Stimulated activated CD8-positive, alpha-beta memory T cell treated with anti-CD3 and anti-CD28 coated beads, Interleukin-7, amount 100 ng/mL, for 4 hours (primary cell): Measurements from ENCODE around the gene RAB25.
A peak's percentile ranks its signal among the peaks of the same experiment; 100 is the strongest.

Experiments used
- DNase-seq, 2 donors: peaks; one replicate each; pipeline ENCODE4 v3.0.0-alpha.2; 2020; ENCODE audit warnings: low read depth in 2 of 2

RAB25 gene

DNA sequence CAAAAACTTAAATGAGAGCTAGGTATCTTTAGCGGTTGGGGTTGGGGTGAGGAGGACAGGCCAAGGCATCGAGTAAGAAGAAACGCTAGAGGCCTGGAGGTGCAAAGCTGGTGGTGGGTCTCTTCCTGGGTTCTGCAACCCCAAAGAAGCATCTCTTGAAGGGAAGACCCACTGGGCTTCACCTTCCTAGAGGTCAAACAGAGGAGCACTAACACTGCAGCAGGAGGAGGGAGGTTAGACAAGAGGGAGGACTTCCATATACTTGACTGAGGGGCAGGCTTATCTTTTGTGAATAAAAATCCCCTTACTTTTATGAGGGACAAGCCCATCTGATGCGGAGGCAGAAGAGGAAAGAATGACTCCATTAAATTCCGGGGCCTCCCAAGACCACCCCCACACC is 18.8 kb downstream of the RAB25 start:
- DNase-seq: no peak

DNA sequence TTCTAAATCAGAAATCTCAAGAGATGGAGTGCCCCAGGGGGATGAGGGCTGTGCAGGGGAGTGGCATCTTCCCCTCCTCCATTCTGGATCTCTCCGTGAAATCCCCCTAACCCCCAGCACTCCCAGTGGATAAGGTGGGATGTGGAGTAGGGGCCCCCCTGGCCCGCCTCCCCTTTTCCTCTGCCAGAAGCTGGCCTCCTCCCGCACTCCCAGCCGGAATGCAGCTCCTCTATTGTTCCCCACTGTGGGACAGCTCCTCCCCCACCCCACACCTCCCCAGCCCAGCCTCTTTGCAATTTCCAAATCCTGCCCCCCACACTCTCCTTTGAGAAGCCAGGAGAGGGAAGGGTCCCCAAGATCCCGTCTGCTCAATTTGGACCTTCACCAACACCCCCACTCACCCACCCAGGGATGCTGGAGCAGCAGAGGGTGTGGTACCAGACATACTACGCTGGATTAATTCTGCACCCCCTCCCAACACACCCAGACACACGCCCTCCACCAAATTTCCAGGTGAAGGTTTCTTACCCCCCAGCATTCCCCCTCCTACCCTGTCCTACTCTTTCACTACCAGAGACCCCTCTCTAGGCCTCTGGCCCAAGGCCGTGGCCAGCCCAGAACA is 19.4 kb downstream of the RAB25 start:
- no peak for DNase-seq

DNA sequence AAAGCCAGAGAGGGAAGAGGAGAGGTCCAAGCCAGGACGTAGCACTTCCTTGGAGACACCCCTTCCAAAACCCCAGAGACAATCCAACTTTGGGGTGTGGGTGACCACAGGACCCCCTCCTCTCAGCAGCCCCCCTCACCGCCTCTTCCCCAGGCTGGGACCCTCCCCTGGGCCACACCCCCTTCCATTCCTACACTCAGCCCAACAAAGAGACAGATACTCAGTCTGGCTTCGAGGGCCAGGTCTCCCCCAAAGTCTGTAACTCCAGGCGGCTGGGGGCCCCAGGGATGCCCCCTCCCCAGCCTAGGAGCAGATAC is 19.9 kb downstream of the RAB25 start:
- DNase-seq: no peak

DNA sequence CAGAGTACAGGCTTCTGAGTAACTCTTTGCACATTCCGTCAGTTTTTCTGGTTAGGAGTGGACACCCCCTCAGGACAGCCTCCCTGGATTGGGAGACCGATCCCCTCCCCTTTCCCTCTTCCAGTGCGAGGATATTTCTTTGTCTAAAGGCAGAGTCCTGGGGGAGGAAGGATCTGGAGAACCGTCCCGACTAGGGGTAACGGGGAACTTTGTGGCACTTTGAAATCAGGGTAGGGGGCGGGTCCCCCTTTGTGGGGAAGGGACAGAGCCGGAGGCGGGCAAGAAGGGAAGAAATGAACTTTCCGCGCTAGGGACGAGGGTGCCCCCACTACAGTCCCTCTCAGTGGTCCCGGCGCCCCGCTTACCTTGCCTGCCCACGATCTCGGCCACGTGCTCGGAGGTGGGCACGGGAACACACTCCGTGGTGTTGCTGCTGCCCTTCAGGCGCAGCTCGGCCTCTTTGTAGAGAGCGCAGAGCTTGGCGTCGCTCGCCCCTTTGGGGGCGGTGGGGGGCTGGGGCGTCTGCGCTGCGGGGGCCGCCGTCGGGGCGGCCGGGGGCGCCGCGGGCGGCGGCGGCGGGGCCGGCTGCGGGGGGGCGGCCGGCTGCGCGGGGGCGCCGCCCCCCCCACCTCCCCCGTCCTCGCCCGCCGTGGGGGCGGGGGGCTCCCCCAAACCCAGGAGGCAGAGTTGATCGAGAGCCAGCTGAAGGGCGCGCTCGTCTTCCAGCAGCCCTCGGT is 20.4 kb downstream of the RAB25 start:
- DNase-seq: peak in 1 of 2 donors; percentile 24

DNA sequence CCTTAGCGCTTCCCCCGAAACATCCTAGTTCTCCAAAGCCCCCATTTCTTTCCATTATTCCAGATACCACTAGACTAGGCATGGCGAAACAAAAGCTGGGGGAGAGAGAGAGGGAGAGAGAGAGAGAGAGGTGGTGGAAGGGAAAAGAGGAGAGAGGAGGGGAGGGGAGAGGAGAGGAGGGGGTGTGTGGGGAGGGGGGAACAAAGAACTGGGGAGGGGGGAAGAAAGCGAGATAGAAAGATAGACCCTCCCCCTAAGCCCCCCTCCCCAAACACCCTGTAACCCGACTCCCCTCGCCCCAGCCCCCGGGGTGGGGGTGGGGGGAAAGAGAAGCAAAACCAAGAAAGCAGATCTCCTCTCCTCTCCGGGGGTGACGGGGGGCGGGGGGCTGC is 21.0 kb downstream of the RAB25 start:
- no peak for DNase-seq

DNA sequence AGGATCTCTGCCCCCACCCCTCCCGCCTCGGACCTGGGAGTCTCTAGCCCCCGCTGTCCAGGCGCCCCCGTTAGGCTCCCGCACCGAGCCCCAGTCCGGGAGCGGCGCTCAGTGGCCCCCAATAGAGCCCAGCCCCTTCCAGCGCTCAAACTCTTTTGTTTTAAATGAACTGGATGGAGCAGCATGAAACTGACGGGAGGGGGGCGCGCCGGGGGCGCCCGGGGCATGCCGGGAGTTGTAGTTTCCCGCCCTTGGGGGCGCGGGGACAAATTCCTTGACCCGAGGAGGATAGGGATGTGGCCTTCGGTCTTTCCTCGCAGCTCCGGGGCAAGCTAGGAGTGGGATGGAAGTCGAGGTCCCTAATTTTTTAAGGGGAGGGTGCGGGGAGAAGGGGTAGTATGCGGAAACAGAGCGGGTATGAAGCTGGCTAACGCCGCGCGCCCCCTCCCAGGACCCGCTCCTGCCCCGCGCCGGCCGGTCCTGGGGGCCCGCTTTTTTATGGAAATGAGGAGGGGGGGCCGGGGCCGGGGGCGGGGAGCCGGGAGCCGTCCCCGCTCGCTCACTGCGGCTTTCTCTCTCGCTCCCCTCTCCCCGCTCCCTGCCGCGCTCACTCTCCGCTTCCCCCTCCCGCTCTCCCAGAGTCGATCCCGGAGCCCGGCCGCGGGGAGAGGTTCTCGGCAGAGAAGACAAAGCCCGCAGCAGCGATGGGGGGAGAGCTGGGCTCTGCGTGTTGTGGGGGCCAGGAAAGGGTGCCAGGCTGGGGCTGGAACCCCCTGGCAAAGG is 21.5 kb downstream of the RAB25 start, which contains the start of gene MEX3A:
TSS of gene MEX3A (minus strand) at position 157 of the 783 bp plus-strand sequence. CDS start 467 bp downstream, outside the sequence.
- DNase-seq: peak in 1 of 2 donors; percentile 52

DNA sequence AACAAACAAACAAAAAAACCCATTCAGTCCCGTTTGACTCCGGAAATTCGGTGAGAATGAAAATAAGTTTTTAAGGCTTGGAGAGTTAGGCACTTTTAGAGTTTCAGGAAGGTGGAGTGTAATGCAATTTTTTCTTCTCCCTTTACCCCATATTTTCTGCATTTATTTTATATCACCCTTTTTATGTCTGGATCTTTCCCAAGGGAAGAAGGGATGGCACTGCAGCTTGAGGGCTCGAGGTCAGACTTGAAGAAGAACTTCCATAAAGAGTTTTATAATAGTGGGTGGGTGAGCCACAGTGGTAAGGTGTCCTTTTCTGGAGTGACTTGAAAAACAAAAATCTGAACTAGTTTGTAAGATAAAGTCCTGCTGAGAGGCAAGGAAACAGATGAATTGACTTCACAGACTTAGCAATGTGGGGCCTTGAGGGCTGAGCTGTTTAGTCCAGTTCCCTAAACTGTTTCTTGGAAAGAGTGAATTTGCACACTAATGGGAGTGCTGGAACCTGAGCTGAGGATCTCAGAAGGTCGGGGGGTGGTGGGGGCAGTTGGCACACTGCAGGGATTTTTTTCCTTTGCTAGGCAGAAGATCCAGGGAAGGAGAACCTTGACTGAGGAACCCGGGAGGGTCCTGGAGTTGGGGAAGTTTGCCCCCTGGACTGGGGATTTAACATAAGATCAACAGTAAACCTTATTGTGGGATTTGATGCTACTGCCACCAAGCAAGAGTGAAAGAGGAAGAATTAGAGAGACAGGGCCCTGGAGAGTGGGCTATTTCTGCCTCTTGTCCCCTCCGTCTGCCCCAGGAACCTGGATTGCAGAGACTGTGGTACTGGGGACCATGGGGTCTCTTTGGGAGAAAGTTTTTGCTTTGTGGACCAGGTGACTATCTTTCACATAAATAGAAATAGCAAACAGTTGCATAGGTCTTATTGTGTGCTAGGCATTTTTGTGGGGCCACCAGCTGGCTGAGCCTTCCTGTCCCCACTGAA is 23.1 kb downstream of the RAB25 start:
- no peak for DNase-seq

DNA sequence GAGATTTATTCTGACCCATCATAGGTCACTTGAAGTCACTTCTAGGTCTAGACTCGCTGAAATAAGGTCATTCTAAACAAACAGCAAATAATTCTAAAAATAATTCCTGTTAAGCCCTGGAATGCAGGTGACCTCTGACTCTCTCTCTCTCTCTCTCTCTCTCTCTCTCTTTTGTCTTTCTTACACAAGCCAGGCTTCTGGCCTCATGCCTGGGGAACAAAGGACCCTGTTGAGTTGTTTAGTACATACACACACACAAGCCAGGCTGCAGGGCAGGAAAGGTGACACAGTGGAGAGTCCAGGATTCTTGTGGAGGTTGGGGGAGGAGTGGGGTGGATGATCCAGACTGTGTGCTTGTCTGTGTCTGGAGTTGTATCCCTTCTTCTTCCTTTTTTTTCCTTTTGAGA is 25.3 kb downstream of the RAB25 start:
- no peak for DNase-seq

DNA sequence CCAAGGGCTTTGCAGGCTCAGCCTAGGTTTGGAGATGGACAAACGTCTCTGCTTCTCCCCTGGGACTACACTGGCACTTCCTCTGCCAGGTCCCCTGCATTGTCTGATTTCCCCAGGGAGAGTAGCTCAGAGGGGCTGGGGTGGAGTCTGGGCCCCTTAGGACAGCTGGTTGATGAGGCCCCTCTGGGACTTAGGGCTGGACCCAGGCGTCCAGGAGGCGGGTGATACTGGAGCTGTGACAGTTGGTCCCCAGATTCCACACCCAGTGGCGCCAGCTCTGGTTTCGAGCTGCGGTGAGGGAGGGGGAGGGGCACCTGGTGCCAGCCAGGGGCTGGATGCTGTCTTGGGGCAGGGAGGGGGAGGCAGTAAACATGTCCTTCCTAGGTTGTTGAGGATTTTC is 28.7 kb downstream of the RAB25 start:
- DNase-seq: no peak

DNA sequence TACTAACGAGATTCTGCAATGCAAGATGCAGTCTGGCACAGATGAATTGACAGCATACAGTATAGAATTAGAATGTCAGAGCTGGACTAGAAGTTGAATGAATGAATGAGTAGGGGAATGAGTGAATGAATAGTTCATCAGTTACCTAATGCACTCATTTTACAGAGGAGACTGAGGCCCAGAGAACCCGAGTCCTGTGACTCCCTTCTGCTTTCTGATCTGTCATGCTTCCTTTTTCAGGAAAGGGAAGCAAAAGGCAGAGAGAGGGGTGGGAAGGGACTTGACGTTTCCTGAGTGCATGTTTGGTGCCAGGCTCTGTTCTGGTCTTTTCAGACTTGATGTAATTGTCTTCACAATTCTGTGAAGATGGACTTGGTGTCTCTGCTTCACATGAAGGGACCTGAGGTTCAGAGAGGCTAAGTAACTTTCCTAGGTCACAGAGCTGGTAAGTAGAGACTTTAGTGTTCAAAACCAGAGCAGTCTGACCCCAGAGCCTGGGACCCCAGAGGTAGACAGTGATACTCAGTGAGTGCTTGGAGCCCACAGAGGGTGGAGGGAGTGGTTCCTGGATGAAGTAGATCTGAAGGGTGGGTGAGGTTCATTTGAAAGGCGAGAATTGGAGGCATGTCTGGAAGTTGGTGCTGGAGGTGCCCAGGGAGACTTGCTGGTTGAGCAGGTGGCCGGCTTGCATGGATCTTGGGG is 29.3 kb downstream of the RAB25 start:
- DNase-seq: no peak

DNA sequence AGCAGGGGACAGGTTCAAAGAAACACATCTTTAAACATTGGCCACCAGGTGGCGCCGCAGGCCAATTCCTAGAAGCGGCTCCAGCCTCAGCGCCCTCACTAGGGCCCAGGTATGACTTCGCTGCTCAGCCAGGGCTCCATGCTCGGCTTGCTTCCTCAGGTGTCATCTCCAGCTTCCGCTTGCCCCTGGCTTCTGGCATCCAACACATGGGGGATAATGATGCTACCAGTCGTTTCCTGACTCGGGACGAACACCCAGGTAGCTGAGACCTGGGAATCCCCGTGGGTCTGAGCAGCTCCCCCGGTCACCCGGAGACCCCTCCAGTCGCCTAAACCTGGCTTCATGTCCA is 29.9 kb downstream of the RAB25 start:
- peak; percentile 73 to 80 for DNase-seq

DNA sequence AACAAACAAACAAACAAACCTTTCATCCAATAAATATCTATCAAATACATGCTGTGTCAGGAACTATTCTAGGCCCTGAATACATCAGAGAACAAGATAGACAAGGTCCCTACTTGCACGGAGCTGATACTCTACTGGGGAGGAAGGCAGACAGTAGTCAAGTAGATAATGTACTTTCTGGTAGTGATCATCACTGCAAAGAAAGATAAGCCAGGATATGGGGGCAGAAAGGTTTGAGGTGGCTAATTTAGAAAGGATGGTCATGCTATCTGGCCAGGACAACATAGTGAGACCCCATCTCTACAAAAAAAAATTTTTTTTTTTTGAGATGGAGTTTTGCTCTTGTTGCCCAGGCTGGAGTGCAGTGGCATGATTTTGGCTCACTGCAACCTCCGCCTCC is 30.6 kb downstream of the RAB25 start:
- DNase-seq: no peak

DNA sequence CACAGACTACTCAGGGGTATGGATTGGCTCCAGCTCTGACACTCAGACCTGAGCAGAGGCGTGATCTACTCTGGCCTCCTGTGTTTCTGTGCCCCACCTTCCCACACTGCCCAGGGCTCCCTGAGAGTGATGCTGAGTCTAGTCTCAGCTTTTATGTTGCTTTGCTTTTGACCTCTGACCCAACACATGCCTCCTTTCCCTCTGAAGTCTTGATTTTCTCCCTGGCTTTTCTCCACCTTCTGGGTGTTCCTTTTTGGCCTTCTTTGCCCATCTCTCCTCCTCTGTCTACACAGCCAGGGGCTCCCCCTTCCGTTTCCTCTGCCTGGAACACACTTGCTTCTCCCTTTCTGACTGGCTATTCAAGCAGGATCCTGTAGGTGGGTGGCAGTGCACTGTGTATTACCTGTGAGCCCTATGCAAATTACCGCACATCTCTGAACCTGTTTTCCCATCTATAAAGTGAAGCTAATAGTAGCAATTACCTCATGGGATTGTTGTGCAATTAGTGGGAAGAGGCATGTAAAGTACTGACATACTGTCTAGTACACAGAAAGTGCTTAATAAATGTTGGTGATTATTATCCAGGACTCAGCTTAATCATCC is 35.0 kb downstream of the RAB25 start:
- no peak for DNase-seq

DNA sequence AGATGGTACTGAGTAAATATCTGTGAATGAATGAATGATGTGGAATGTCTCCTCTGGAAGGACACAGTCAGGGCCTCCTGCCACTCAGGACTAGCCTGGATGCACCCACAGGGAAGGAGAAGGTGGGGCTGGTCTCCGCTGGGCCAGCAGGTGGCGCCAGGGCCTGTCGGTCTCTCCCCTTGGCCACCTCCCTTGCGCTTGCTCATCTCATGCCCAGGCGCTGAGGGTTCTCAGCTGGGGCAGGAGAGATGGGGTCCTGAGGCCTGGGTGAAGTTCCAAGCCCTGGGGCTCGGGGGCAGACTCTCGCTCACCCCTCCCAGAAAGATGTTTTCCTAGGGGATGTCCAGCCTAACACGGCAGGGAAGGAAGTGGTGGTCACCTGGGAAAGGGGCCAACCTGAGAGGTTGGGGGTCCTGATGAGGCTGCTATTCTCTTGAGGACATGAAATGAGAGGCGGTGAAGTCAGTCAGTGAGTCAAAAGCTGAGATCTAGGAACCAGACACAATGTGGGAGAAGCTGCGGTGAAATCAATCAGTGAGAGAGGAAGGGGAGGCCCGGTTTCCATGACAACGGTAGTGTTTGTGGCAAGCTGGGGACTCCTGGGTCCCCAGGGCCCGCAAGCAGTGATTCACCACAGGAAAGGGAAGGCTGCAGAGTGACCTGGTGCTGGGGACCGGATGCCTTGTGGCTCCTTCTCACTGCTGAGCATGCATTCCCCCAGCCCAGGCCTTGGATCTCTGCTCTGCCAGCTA is 35.9 kb downstream of the RAB25 start:
- peak; percentile 86 for DNase-seq

DNA sequence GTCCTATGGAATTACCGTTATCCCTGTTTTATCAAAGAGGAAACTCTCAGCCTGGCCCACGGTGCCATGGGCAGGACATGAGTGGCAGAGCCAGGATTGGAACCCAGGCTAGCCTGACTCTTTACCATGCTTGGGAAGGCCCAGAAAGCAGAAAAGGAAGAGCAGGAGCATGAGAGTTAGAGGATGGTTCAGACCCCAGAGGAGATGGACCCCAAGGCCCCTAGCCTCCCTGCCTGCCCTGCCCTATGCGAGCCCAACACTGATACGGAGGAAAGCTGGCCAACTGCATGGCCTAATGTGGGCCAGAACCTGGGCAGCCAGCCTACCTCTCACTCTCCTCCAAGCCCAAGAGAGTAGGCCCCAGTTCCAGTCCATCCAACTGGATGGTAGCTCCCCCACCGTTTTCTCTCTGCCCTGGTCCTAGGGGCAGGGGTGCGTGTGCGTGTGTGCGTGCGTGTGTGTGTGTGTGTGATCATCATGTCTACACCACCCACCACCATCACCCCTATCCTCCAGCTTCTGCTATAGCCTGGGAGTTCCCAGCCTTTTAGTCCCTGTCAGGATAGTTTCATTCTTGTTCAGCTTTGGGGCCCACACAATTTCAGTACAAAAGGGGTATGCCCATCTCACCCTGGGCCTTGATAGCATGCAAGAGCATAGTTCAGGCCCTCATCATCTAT is 36.7 kb downstream of the RAB25 start:
- no peak for DNase-seq

DNA sequence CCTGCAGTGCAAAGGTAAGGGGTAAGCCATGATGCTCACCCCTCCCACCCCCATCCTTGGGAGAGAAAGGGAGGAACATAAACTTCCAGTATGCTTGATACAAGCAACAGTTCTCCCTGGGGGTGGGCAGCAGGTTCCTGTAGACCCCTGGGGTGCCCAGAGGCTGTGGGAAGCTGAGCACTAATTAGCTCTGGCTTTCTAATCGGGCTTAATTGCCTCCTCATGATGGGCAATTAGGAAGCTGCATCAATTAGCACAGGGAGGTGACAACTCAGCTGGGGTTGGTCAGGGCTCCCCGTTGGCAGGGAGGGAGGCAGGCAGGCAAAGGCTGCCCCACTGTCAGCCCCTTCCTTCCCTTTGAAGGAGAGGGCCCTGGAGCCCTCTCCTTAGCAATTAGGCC is 37.8 kb downstream of the RAB25 start:
- DNase-seq: no peak

DNA sequence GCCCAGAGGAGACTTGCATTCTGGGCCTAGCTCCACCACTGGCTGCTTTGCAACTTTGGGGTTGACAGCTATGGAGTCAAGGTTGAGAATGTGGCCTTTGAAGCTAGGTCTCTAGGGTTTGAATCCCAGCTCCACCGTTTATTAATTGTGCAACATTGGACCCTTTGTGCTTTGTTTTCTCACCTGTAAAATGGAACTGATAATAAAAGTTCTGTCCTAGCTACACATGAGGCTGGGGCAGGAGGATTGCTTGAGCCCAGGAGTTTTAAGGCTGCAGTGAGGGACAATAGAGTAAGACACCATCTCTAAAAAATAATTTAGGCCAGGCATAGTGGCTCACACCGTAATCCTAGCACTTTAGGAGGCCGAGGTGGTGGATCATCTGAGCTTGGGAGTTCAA is 38.3 kb downstream of the RAB25 start:
- DNase-seq: no peak

DNA sequence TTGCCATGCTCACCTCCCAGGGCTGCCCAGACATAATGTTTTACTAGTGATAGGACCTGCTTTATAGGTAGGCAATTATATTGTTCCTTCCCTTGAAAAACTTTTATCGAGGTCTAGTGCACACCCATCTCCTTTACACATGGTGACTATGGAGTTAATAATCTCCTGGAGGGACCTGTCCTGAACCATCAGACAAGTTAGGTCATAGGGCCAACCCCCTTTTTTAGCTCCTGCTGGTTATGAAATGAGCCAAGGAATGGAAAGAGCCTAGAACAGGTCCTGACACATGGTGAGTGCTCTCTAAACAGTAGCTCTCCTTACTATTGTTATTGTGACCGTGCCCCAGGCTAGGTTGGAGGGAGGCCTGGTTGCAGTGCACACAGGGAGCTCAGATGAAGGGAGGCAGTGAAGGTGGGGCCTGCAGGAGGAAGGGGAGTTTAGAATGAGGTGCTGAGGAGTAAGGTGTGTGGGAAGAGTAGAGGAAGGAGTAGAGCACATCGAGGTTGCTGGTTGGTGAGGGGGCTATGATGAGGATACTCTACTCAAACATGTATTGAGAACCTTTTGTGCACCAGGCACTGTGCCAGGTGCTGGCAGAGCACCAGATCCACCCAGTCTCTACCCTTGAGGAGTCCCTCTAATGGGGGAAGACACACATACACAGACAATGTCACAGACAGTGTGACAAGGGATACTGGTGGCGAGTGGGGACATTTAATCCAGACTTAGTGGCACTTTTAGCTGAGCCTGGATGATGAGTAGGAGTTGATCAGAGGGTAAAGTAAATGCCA is 39.4 kb downstream of the RAB25 start:
- no peak for DNase-seq

DNA sequence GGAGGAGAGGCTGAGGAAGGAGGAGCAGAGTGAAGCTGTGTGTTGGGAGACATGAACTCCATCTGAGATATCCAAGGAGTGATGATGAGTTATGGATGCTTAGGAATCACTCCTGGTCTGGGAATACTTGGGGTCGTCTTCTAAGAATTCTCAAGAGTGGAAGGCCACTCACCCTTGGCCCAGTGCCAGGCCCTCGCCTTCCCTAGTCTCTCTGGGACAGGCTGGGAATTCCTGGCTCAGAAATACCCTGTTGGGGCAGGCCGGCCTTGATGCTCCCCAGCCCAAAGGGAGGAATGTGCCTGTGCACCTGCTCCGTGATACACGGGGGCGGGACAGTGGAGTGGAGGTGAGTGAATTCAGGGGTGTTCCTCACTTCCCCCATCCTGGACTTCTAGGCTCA is 40.9 kb downstream of the RAB25 start:
- DNase-seq: no peak
